PC-3 (cell line): ENCODE measurements around the gene HDGFL2. TPM values are rescaled to one million over a fixed set of nuclear protein-coding genes. Genes with fewer than 3 reads are reported as not detected.

ENCODE experiments used
- ATAC-seq: fragments of 200-7000 bp; cut with Tn5 transposase; 2 replicates; pipeline ENCODE4 v1.9.1; 2020; ENCODE audit warnings: mild to moderate bottlenecking, moderate library complexity
- BruUV-seq: library from RNA; stranded (reverse); fragments of 400-500 nt; replicated peaks from 2 replicates; lab custom pipeline; 2021; lab: Mats Ljungman, UMichigan
- CTCF ChIA-PET: fragments of 300-600 bp; sonication (Branson Sonifier 250); formaldehyde crosslinking; loops from one replicate; lab custom pipeline; 2022; ENCODE audit warnings: antibody characterized with exemption; lab: Charles Lee
- POLR2A ChIA-PET: fragments of 300-600 bp; sonication (Branson Sonifier 250); formaldehyde crosslinking; loops from one replicate; lab custom pipeline; 2022; ENCODE audit warnings: antibody characterized with exemption; ENCODE audit not compliant: unreplicated experiment; lab: Charles Lee
- DNase-seq: peaks from one replicate; pipeline ENCODE4 v3.0.0-alpha.2; 2015
- H2AFZ ChIP-seq: fragments of 300-600 bp; sonication (generic); 2 replicates; pipeline ENCODE4 v1.6.0; 2016; ENCODE audit warnings: antibody characterized with exemption, low read length
- H3F3A ChIP-seq: fragments of 300-600 bp; sonication (generic); one replicate; pipeline ENCODE4 v1.6.0; 2017; ENCODE audit warnings: antibody characterized with exemption, low read length, control low read depth, mild to moderate bottlenecking; ENCODE audit not compliant: unreplicated experiment
- H3K27ac ChIP-seq: fragments of 300-600 bp; sonication (generic); 2 replicates; pipeline ENCODE4 v1.5.1; 2016; ENCODE audit warnings: mild to moderate bottlenecking, low read length
- H3K27me3 ChIP-seq: fragments of 300-600 bp; sonication (generic); 2 replicates; pipeline ENCODE4 v1.6.1; 2016; ENCODE audit warnings: low read length, mixed read lengths
- H3K36me3 ChIP-seq: fragments of 300-600 bp; sonication (generic); 2 replicates; pipeline ENCODE4 v1.6.1; 2016; ENCODE audit warnings: low read depth, mixed run types, low read length, mixed read lengths
- H3K4me1 ChIP-seq: fragments of 300-600 bp; sonication (generic); 2 replicates; pipeline ENCODE4 v1.5.1; 2016; ENCODE audit warnings: low read length; ENCODE audit not compliant: insufficient read depth
- H3K4me2 ChIP-seq: fragments of 300-600 bp; sonication (generic); 2 replicates; pipeline ENCODE4 v1.6.0; 2016; ENCODE audit warnings: low read length
- H3K4me3 ChIP-seq: fragments of 300-600 bp; sonication (generic); 2 replicates; pipeline ENCODE4 v1.5.1; 2016; ENCODE audit warnings: mild to moderate bottlenecking, low read length, mixed read lengths
- H3K79me2 ChIP-seq: fragments of 300-600 bp; sonication (generic); 2 replicates; pipeline ENCODE4 v1.6.1; 2017; ENCODE audit warnings: low read length, mixed read lengths
- H3K9ac ChIP-seq: fragments of 300-600 bp; sonication (generic); 2 replicates; pipeline ENCODE4 v1.6.0; 2016; ENCODE audit warnings: mild to moderate bottlenecking, low read length
- H3K9me2 ChIP-seq: fragments of 300-600 bp; sonication (generic); replicated peaks from 2 replicates; pipeline ENCODE4 v1.6.1; 2016; ENCODE audit warnings: mixed run types, low read length, mixed read lengths
- H3K9me3 ChIP-seq: fragments of 300-600 bp; sonication (generic); 2 replicates; pipeline ENCODE4 v1.6.1; 2016; ENCODE audit warnings: low read length, mixed read lengths
- H4K20me1 ChIP-seq: fragments of 300-600 bp; sonication (generic); 2 replicates; pipeline ENCODE4 v1.6.1; 2016; ENCODE audit warnings: low read length, mixed read lengths
- CTCF ChIP-seq: fragments of 300-600 bp; sonication (generic); conservative IDR thresholded peaks from 2 replicates; pipeline ENCODE4 v1.5.1; 2017; ENCODE audit warnings: antibody characterized with exemption, low read depth, mild to moderate bottlenecking, low read length
- EZH2 ChIP-seq: fragments of 300-600 bp; sonication (generic); IDR thresholded peaks from one replicate; pipeline ENCODE4 v1.6.1; 2017; ENCODE audit warnings: antibody characterized with exemption, mild to moderate bottlenecking, low read length; ENCODE audit not compliant: unreplicated experiment
- EZH2phosphoT487 ChIP-seq: fragments of 300-600 bp; sonication (generic); IDR thresholded peaks from 2 replicates; pipeline ENCODE4 v1.6.1; 2018; ENCODE audit warnings: mild to moderate bottlenecking, antibody characterized with exemption, low read length, borderline replicate concordance
- intact Hi-C: fragments of 100-400 bp; cut with micrococcal nuclease; formaldehyde crosslinking; loops from 2 replicates; pipeline ENCODE4 v1.9.0; 2023
- total RNA-seq: library from RNA; depleted of rRNA; stranded (reverse); fragments of >200 nt; gene quantifications from 2 replicates; pipeline ENCODE4 v1.2.3, GENCODE V29; 2014

Gene HDGFL2
- total RNA-seq, 1 experiment from 2014 or later = 111 TPM

DNA sequence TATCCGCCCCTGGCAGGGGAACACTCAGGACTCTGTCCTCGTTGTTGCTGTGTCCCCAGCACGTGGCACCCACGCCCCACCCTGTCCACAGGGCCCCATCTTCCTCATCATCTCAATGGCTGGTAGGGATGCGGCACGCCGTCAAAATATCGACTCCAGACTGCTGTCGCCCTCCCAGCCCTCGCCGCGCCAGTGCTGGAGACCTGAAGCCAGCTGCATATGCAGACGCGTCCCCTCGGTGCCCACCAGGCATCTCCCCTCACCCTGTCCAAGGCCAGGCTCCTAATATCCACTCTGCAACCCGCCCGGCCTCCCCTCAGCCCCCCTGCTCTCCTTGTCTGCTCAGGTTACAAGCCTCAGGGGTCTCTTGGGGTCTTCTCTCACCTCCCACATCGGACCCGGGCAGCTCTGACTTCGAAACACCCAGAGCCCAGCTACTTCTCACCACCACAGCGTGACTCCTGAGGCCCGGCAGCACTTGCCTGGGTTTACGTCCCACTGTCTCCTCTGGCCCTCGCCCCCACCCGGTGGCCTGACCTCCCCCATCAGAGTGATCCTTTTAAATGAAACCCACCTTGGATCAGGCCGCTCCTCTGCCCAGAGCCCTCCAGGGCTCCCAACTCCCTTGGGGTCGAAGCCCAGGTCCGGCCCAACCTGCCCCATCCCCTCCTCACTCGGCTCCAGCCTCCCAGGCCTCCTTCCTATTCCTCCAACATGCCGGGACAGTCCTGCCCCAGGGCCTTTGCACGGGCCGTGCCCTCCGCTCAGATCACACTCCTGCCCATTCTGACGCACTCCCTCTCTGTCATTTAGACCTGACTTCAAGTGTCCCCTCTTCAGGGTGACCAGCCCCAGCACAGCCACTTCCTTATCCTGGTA, 33.7 kb downstream of the HDGFL2 start:
- no peak; the same call in 1 of the 2 replicates for ATAC-seq
- H3K79me2 ChIP-seq = no peaks in the 10 kb centered on the region
- no peak overlapping the region for H3K27ac ChIP-seq
- H3K9me3 ChIP-seq = no peaks in the 10 kb centered on the region
- ChIA-PET POLR2A (no interaction called here), CTCF (interaction anchor here (0.6 kb wide), 1 partner anchor 10 kb away, joined by 10 read pairs; no protein-coding TSS in a partner anchor)
- peaks cover 8% of the 10 kb centered on the region for H3K4me1 ChIP-seq
- no peaks in the 10 kb centered on the region for H3K27me3 ChIP-seq
- H3K9ac ChIP-seq = no peak overlapping the region
- no peak overlapping the region for H3K4me2 ChIP-seq
- TF ChIP-seq EZH2 = no peak
- no peak for TF ChIP-seq CTCF
- TF ChIP-seq EZH2phosphoT487 = no peak
- H3K36me3 ChIP-seq = no peaks in the 10 kb centered on the region
- intact Hi-C loops = no loop called here
- H3K4me3 ChIP-seq = no peak overlapping the region
- no peak overlapping the region for H2AFZ ChIP-seq
- no peaks in the 10 kb centered on the region for H4K20me1 ChIP-seq
- BruUV-seq = no TSS peak
- H3F3A ChIP-seq = no peaks in the 10 kb centered on the region
- DNase-seq = no peak
- H3K9me2 ChIP-seq = no peaks in the 10 kb centered on the region

- DNase-seq (peak; percentile 70), ATAC-seq (peak; percentile 71)
- Histone ChIP-seq H3K9me2 (no peaks in the 10 kb centered on the region), H3K4me3 (no peak overlapping the region), H3K9ac (no peak overlapping the region), H4K20me1 (no peaks in the 10 kb centered on the region), H3K27ac (0 out of 2 replicates have a peak overlapping the region, but pooled peaks have one; percentile 3), H3K27me3 (no peaks in the 10 kb centered on the region), H2AFZ (no peak overlapping the region), H3K4me2 (no peak overlapping the region; the same call in 1 of the 2 replicates), H3K36me3 (no peaks in the 10 kb centered on the region), H3K4me1 (peaks cover 8% of the 10 kb centered on the region), H3K79me2 (no peaks in the 10 kb centered on the region), H3F3A (no peaks in the 10 kb centered on the region), H3K9me3 (no peaks in the 10 kb centered on the region)
- POLR2A ChIA-PET = no interaction called here
- no peak for TF ChIP-seq CTCF
- CTCF ChIA-PET = no interaction called here
- intact Hi-C loops = no loop called here
- BruUV-seq = no TSS peak
Measured at GRCh38 chr19:4506449-4507149, 34.5 kb downstream of the HDGFL2 start.

DNA sequence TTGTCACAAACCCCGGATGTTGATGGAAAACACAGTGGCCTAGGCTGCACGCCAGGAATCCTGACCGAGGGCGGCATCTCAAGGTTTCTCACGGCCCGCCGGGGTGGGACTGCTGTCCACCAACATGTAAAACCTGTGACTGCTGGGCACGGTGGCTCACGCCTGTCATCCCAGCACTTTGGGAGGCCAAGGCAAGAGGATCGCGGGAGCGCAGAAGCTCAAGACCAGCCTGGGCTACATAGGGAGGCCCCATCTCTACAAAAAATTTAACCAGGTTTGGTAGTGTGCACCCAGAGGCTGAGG, 35.0 kb downstream of the HDGFL2 start:
- intact Hi-C loops = no loop called here
- no TSS peak for BruUV-seq
- no peak overlapping the region for H3K9ac ChIP-seq

More for the DNA sequence above, 35.0 kb downstream of the HDGFL2 start:
- Histone ChIP-seq H4K20me1 (no peaks in the 10 kb centered on the region), H3K4me3 (no peak overlapping the region), H3K9me3 (no peaks in the 10 kb centered on the region), H3K4me2 (no peak overlapping the region), H3K9me2 (no peaks in the 10 kb centered on the region), H3K27ac (no peak overlapping the region), H3K36me3 (no peaks in the 10 kb centered on the region), H3F3A (no peaks in the 10 kb centered on the region), H3K4me1 (peaks cover 8% of the 10 kb centered on the region), H3K27me3 (no peaks in the 10 kb centered on the region), H2AFZ (no peak overlapping the region), H3K79me2 (no peaks in the 10 kb centered on the region)
- DNase-seq (no peak), ATAC-seq (no peak)
- no peak for TF ChIP-seq CTCF
- no peak for TF ChIP-seq EZH2phosphoT487
- no peak for TF ChIP-seq EZH2
- ChIA-PET POLR2A (interaction anchor here (0.5 kb wide), 1 partner anchor 18 kb away, joined by 3 read pairs; no protein-coding TSS in a partner anchor), CTCF (no interaction called here)
